ENCODE data around the gene CDKAL1. TPM values are rescaled to one million over a fixed set of nuclear protein-coding genes. Genes with fewer than 3 reads are reported as not detected.
"Not testable (repeated sequence)": the region's sequence is repeated elsewhere in the genome, so short reads cannot be mapped to it uniquely, and the experiment has no call there.

Gene CDKAL1
- total RNA-seq, 1 donor from 2014 or later = 46.5 TPM

DNA sequence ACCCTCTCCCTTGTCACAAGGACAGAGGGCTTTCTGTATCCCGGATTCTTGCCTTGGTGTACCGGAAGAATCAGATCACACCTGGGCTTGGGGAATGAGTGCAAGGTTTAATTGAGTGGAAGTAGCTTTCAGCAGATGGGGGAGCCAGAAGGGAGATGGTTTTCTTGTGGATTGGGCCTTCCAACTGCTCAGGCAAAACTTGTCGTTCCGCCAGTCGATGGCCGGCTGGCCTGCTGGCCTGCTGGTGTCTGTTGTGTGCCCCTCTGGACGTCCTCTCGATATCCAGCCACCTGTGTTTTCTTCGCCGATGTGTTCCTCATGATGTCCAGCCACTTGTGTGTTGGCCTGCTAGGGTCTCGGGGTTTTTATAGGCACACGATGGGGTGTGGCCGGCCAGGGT, 168.1 kb downstream of the CDKAL1 start:
- no peak for FAIRE-seq

DNA sequence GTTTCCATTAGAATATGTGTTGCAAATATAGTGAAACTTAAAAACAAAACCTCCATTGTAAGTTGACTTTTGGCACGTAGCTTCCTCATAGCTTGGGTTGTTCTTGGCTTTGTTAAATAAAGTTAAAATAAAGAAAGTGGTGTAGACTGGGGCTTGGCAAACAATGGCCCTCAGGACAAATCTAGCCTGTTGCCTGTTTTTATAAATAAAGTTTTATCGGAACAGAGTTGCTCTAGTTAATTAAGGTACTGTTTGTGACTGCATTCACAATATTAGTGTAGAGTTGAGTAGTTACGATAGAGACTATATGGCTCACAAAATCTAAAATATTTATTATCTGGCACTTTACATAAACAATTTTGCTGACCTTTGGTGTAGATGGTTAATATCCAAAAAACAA, 168.8 kb downstream of the CDKAL1 start:
- FAIRE-seq = no peak
- no peak for DNase-seq (ENCODE audit: low spot score in 2 of 2)

More for the DNA sequence above, 168.1 kb downstream of the CDKAL1 start:
- DNase-seq (ENCODE audit: low spot score in 2 of 2) = no peak

DNA sequence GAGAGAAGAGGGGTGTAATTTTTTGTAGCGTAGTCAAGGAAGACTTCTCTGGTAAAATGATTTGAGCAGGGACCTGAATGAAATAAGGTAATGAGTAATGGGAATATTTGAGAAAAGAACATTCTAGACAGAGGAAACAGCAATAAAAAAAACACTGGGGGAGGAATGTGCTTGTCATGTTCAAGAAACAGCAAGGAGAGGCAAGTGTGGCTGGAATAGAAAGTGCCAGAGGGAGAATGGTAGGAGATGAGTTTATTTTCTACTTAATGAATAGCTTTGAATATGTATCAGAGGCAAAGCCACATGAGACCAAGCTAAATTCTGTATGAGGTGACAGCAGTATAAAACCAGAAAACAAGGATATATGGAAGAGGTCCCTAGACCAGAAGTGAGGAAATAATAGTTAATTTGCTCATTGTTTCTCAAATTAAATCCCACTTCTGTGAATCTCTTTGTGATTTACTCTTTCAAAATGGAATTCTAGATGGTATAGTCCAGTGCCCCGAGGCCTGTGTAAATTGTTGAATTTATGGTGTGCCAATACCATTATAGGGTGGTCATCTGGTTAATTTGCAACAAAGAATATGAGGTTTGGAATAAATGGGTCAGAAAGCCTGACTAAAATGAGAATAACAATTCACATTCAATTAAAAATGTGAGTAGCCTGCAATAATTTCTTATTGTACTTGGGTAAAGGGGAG, 170.2 kb downstream of the CDKAL1 start:
- no peak for DNase-seq (ENCODE audit: low spot score in 2 of 2)
- no peak for FAIRE-seq

DNA sequence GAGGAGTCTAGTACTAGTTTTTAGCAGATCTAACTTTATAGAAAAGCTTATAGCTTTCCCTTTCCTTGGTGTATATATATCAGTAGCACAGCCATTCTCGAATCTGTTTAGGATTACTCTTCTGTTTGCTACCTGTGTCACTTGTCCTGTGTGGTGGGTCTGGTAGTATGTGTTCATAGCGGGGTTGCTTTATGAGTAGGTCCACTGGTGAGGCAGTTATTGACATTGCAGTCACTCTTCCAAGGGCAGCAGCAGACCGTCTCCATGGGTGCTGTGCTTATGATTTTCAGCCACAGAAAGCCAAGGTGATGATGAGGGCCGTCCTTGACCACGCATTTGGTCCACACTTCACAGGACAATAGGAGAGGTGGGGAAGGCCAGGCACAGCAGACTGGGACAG, 171.5 kb downstream of the CDKAL1 start:
- FAIRE-seq (no peak), DNase-seq (ENCODE audit: low spot score in 2 of 2) (no peak)

DNA sequence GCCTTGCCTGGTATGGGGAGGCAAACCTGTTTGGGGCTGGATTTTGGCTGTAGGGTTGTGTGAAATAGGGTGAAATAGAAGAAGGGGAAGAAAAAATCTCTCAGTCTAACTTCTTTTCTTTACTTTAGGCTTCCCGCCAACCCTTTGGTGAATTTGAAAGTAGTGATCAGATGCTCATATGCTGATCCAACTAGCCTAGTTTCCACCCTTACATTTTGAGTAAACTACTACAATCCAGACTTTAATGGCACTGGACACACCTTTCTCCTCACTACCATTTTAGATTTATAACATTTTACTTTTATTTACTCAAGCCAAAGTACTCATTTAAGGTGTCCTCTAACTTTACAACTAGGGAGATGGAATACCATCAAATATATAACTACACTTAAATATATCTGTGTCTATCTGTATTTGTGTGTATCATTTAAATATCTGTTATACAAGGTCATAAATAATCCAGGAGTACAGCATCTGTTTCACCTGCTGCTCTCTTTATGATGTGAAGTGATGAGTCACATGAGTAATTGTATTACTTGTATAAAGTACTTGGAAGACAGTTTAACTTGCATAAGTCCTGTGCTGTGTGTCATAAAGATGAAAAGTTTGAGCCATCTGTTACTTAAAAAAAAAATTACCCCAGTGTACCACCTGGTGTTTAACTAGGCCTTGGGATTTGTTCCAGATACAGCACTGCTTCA, 172.1 kb downstream of the CDKAL1 start:
- DNase-seq (ENCODE audit: low spot score in 2 of 2) = no peak
- no peak for FAIRE-seq

DNA sequence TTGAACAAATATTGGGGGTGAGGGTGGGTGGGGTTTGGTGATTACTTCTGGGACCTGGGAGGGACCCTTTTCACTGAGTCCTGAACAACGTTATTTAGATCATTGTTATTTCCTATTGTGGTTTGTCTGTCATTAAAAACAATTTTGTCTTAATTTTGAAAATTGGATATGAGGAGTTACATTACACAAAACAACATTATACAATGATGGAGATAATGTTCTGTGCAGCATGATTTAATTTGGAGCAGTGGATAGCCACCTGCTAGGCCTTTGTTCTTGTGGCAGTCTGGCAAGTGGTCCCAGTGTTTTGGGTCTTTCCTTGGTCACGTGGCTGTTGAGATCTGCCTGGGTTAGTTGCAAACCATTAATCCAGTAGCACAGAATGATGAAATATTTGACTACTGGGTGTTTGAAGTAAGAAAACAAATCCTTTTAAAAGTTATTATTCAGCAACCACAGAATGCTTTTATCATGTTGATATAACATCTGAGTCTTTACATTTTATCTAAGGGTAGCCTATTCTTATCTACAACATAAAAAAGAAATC, 172.8 kb downstream of the CDKAL1 start:
- DNase-seq (ENCODE audit: low spot score in 2 of 2) (no peak), FAIRE-seq (no peak)

DNA sequence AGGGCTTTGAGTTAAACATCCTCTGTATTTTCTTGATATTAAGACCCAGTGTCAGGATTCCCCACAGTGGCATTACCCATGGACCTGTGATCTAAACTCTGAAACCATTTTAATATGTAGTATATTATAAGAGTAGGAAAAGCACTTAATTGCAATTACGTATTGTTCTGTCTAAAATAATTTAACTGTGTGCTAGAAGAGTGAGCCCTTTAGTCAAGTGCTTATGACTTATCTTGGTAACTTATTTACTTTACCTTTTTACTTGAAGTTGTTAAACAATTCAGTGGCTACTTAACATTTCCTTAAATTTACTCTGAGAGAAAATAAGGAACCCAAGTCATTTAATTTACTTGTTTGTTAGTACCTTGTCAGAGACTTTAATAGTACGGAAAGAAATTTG, 173.6 kb downstream of the CDKAL1 start:
- DNase-seq (ENCODE audit: low spot score in 2 of 2) (no peak), FAIRE-seq (no peak)

DNA sequence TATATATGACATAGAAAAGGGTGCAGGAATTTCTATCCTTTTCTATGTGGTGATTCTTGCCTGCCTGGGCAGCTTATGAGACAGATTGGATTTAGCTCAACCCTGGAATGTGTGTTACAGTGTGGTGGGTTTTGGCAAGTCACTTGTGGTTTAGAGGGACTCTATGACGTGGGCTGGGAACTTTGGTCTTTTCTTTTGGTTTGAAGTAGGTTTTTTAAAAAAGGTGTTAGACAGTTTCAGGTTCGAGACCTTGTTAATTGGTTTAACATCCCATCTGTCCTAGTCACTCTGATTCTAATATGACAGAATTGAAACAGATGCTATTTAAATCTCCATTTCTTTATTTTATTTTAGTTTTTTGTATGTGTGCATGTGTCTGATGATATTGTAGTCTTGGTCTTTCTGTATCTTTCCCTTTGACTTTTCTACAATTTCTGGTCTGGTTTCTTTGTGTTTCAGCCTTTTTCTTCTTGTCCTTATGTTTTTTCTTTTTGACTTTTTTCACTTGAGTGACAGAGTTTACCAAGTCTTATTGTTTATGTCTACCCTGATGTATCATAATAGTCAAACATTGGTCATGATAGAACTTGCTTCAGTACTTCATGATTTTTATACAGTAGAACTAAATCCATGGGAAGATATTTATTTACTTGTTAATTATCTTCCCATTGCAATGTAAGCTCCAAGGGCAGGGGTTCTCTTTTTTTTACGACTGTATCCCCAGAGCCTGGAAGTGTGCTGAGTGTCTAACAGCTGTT, 174.3 kb downstream of the CDKAL1 start:
- FAIRE-seq (no peak), DNase-seq (ENCODE audit: low spot score in 2 of 2) (no peak)

DNA sequence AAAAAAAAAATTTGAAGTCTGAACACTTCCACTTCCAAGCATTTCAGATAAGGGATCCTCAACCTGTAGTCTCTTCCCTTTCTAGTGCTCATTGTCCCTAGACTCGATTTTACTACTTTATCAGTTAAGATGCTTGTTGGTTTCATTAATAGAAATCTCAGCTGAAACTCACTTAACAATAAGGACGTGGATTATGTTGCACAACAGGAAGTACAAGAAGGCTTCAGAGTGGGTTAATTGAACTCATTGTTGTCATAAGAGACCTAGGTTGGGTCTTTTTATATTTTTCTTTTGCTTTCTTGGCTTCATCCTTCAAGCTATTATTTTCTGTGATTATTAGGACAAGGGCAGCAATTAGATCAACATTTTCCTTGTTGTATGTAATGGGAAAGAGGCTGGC, 175.2 kb downstream of the CDKAL1 start:
- FAIRE-seq (no peak), DNase-seq (ENCODE audit: low spot score in 2 of 2) (no peak)

DNA sequence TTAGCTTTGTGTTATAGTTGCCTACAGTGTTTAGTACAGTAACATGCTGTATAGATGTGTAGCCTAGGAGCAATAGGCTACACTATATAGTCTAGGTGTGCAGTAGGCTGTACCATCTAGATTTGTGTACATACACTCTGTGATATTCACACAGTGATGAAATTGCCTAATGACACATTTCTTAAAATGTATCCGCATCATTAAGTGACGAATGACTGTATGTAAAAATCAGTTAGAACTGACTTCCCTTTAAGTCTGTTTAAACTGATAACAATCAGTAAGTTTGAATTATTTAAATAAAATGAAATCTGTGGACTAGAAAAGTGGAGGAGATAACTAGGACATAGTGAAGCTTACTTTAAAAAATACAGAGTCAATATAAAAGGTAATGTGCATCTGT, 176.1 kb downstream of the CDKAL1 start:
- DNase-seq (ENCODE audit: low spot score in 2 of 2) (no peak), FAIRE-seq (no peak)

DNA sequence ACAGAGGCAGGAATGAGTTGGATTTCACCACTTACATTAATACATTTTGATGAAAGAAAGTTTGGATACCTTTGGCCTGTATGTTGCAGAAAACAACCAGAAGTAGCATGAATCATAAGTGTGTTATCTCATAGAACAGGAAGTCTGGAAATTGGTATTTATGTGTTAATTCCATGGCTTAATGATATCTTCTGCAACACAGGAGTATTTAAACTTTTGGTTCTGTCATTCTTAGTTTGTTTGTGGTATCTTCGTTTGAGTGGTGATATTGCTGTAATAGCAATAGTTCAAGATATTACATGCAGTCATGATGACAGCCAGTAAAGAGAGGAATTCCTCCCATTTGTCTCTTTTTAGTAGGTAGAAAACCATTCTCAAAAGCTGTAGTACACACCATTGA, 177.3 kb downstream of the CDKAL1 start:
- no peak for DNase-seq (ENCODE audit: low spot score in 2 of 2)
- no peak for FAIRE-seq

DNA sequence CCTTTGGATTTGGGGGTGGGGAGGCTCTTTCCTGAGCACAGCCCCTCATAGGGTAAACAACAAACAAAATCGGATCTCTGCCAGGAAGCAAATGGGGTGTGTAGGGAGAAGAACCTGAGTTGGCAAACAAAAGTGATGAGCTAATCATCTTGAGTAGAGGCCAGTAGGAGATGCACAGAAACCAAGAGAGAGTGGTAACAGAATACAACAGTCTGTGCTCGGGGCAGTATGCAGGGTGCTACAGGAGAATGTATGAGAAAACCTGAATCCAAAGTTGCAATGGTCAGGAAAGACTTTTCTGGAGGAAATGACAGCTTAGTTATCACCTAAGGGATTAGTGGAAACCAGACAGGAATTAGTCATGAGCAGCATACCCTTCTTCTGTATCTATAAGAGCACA, 177.8 kb downstream of the CDKAL1 start:
- DNase-seq (ENCODE audit: low spot score in 2 of 2) (no peak), FAIRE-seq (no peak)

DNA sequence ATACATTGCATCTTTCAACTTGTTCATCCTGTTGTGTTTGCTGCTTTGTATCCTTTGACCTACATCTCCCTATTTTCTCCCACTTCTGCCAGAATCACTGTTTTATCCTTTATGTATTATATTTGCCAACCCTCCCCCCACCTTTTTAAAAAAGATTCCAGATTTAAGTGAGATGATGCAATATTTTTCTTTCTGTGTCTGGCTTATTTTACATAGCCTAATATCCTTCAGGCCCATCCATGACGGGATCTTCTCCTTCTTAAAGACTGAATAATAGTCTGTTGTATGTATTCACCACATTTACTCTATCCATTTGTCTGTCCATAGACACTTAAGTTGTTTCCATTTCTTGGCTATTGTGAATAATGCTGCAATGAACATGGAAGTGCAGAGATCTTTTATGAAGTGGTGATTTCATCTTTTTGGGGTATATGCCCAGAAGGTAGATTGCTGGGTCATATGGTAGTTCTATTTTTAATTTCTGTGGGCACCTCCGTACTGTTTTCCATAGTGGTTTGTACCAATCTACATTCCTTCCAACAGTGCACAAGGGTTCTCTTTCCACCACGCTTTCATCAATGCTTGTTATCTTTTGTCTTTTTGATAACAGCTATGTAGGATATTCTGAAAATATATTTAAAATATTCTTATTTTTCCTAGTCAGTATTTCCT, 181.0 kb downstream of the CDKAL1 start:
- FAIRE-seq (no peak), DNase-seq (ENCODE audit: low spot score in 2 of 2) (no peak)

DNA sequence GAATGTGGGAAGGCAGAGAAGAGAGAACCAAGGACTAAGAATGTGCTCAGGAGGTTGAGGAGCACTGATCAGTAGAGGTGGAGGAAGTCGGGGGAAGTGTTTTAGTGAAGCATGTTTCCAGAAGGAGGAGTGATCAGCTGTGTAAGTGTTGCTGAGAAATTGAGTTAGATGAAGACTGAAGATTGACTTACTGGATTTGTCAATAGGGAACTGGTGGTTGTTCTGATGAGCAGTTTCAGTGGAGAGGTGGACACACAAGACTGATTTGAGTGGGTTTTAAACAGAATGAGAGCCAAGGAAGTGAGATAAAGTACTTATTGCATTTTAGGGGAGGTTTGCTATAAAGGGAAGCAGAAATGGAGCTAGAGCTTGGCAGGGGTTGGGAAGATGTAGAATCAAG, 182.6 kb downstream of the CDKAL1 start:
- DNase-seq (ENCODE audit: low spot score in 2 of 2) (no peak), FAIRE-seq (no peak)

DNA sequence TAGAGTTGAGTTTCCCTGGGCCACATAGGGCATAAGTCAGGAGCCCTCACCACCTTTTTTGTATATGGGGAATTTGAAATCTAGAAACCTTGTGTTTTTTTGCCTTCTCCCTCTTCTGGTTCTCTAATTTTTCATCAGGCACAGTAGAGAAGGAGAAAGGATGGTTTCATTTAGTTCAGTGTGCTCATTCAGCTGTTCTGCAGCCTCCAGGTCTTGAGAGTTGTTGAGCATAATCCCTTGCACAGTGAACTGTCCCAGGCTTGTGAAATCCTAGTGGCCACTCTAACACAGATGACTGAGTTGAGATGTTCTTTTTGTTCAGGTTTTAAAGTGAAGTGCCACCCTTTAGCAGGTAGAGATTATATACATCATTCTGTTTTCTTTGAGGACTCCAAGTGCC, 183.5 kb downstream of the CDKAL1 start:
- no peak for FAIRE-seq
- no peak for DNase-seq (ENCODE audit: low spot score in 2 of 2)

DNA sequence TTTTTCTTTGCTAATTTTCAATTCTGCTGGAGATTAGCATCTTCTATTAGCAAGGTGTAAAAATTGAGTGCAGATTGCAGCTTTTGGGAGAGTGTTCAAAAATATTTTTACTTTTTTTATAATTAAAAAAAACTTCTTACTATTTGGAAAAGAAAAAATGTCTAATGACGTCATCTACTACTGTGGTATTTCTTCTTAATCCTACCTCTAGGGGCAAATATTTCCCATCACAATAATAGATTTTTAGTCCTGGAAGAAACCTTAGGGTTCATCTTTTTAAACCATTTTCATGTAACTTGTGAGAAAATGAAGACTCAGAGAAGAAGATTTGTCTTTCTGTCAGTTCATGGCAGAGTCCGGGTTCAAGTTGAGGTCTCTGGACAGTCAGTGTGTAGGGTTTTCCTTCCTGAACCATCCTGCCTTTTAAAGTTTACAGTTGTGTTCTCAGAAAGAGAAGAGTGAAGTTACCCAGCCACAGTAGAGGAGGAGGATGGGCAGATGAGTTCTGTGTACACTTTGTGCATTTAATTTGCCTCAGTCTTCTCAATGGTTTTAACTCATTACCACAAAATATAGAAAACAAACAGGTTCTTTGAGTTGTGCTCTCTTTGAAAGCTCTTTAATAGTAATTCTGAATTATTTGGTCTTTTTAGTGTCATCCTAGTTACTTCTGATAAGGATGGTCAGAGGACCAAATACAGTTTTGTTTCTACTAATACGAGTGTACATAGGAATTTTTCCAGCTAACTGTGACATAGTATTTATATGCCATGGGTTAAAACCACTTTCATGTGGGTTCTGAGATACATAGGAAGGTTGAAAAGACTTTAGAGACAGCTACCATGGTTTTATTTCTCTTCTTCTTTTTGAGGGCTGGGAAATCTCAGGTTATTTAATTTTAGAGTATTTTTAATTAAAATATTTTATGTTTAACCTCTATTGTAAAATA, 184.7 kb downstream of the CDKAL1 start:
- no peak for FAIRE-seq
- no peak for DNase-seq (ENCODE audit: low spot score in 2 of 2)

DNA sequence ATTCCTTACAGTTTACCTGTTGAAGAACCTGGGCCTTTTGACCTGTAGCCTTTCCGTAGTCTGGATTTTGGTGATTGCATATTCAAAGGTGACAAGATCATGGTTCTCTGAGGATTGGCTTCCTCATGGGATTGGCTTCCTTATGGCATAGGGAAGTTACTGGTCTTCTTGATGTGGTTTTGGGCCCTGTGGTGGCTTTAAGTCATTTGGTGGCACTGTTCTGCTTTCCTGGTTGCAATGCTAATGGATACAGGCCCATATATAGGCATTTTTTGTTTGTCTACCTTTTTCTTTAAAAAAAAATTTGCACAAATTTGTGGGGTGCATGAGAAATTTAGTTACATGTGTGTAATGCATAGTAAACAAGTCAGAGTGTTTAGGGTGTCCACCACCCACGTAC, 185.7 kb downstream of the CDKAL1 start:
- no peak for FAIRE-seq
- DNase-seq (ENCODE audit: low spot score in 2 of 2) = no peak

DNA sequence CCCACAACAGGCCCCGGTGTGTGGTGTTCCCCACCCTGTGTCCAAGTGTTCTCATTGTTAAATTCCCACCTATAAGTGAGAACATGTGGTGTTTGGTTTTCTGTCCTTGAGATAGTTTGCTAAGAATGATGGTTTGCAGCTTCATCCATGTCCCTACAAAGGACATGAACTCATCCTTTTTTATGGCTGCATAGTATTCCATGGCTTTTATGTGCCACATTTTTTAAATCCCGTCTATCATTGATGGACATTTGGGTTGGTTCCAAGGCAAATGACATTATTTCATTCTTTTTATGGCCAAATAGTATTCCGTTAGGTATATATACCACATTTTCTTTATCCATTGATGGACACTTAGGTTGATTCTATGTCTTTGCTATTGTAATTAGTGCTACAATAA, 186.9 kb downstream of the CDKAL1 start:
- FAIRE-seq; DNase-seq (ENCODE audit: low spot score in 2 of 2): not testable (repeated sequence)

DNA sequence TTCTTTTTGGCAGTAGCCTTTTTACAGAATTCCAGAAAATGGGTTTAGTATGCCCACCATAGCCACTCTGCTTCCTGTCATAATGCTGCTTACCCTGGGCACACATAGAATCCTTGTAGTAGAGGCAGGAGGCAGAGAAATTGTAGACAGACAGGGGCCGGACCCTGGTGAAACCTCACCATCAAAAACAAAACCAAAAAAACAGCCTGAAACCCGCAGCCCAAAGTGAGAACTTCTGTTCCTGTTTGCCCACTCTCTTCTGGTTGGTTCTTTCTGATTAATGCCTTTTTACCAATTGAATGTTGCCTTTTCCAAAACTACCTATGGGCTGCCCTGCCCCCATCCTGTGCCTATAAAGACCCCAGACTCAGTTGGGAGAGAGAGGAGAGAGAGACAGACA, 188.2 kb downstream of the CDKAL1 start:
- no peak for DNase-seq (ENCODE audit: low spot score in 2 of 2)
- no peak for FAIRE-seq

DNA sequence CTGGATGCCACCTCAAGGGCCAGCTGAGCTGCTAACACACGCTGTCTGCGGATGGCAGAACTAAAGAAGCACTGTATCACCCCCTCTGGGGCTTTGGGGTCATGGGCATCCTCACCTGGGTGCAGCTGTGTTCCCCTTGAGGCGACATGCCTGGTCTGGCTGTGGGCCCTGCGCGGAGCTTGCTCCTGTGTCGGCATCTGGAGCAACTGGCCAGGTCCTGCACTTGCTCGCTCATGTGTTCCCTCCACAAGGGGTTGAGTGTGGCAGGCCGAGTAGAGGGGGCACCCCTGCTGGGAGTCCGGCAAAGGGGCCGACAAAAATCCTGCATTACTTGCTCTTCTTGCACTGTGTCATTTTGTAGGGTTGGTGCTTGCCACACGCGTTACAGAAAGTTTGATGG, 189.0 kb downstream of the CDKAL1 start:
- FAIRE-seq = no peak
- DNase-seq (ENCODE audit: low spot score in 2 of 2) = no peak
